Stimulated activated CD8-positive, alpha-beta memory T cell treated with anti-CD3 and anti-CD28 coated beads, Interleukin-7, amount 100 ng/mL, for 1 hour (primary cell): Measurements from ENCODE around the gene PRDM13.
"Not testable (repeated sequence)": the region's sequence is repeated elsewhere in the genome, so short reads cannot be mapped to it uniquely, and the experiment has no call there.

Experiments
- DNase-seq, 2 donors: peaks; one replicate each; pipeline ENCODE4 v3.0.0-alpha.2; 2020; ENCODE audit warnings: low read depth in 2 of 2

Gene PRDM13

DNA sequence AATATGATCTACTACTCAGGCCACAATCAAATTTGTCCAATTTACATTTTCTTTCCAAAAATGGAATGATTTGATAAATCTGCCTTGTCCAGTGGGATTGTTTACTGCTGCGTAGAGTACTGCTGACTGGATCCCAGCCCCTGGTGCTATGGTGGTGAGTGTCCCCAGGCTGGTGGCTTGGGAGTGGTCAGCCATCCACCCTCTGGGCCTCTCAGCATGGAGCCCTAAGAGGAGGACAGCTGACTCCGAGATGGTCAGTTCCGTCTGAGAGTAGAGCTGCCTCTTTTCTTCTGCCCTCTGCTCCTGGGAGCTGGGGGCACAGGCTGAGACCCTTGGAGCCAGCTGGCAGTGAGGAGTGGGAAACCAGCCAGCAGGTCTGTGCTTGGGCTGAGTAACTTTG lies 22.7 kb downstream of the PRDM13 start:
- no peak for DNase-seq

- DNase-seq, result no peak
Measured at GRCh38 chr6:99637629-99638028, 31.0 kb downstream of the PRDM13 start.

GRCh38 chr6:99638358-99638757 lies 31.7 kb downstream of the PRDM13 start:
- not testable (repeated sequence) for DNase-seq

GRCh38 chr6:99641270-99641669 lies 34.6 kb downstream of the PRDM13 start:
- DNase-seq, result no peak

GRCh38 chr6:99645986-99646385 lies 39.4 kb downstream of the PRDM13 start:
- DNase-seq, result no peak

DNA sequence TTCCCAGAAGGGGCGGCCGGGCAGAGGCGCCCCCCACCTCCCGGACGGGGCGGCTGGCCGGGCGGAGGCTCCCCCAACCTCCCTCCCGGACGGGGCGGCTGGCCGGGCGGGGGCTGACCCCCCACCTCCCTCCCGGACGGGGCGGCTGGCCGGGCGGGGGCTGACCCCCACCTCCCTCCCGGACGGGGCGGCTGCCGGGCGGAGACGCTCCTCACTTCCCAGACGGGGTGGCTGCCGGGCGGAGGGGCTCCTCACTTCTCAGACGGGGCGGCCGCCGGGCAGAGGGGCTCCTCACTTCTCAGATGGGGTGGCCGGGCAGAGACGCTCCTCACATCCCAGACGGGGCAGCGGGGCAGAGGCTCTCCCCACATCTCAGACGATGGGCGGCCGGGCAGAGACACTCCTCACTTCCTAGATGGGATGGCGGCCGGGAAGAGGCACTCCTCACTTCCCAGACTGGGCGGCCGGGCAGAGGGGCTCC lies 43.5 kb downstream of the PRDM13 start:
- not testable (repeated sequence) for DNase-seq

DNA sequence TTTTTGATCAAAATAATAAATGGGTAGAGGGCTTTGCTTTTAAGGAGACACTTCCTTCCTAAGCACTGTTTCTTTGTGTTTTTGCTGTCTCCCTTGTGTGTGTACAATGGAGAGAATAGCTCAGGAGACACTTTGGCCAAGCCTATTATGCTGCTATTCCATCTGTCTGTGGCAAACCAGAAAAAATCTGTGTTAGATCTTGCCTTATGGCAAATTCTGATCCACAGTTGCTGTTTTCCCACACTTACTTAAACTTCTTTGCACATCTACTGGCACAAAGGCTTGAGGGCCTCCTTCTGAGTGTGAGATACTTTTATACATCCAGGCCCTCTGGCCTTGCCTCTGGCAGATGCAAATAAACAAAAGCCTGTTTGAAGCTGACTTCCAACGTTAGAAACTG lies 53.6 kb downstream of the PRDM13 start:
- no peak for DNase-seq

GRCh38 chr6:99661870-99662269 lies 55.2 kb downstream of the PRDM13 start:
- no peak for DNase-seq

- no peak for DNase-seq
Measured at GRCh38 chr6:99662616-99663015, 56.0 kb downstream of the PRDM13 start.
